Measurements from ENCODE around the gene ZNF580.

Gene ZNF580

GRCh38 chr19:55594996-55595545 is 45.7 kb upstream of the ZNF580 start:
- TF ChIP-seq EGR1 (IDR thresholded peaks at IDR 0.05) (no peak), TAF1 (IDR thresholded peaks at IDR 0.05; ENCODE audit: low read depth) (no peak), TEAD4 (IDR thresholded peaks at IDR 0.05) (no peak), CREB1 (IDR thresholded peaks at IDR 0.05; ENCODE audit: low read depth) (no peak), YY1 (IDR thresholded peaks at IDR 0.05; ENCODE audit: low read depth) (no peak), ZBTB7A (IDR thresholded peaks at IDR 0.05; ENCODE audit: low read depth) (no peak), RAD21 (IDR thresholded peaks at IDR 0.05; ENCODE audit: low read depth) (no peak)

- TF ChIP-seq EGR1 (IDR thresholded peaks at IDR 0.05) (no peak), NFIC (IDR thresholded peaks at IDR 0.05) (no peak), TCF12 (IDR thresholded peaks at IDR 0.05; ENCODE audit: low read depth) (no peak), REST (IDR thresholded peaks at IDR 0.05; ENCODE audit: low read depth) (no peak), MAX (IDR thresholded peaks at IDR 0.05) (no peak), YY1 (IDR thresholded peaks at IDR 0.05; ENCODE audit: low read depth) (no peak), ZBTB7A (IDR thresholded peaks at IDR 0.05; ENCODE audit: low read depth) (no peak), EP300 (IDR thresholded peaks at IDR 0.05; ENCODE audit: borderline replicate concordance) (no peak), RAD21 (IDR thresholded peaks at IDR 0.05; ENCODE audit: low read depth) (no peak)
Measured at GRCh38 chr19:55596304-55596703, 44.5 kb upstream of the ZNF580 start.

- TF ChIP-seq USF1 (IDR thresholded peaks at IDR 0.05) (no peak), RAD21 (IDR thresholded peaks at IDR 0.05; ENCODE audit: low read depth) (no peak), YY1 (IDR thresholded peaks at IDR 0.05; ENCODE audit: low read depth) (no peak), CEBPB (IDR thresholded peaks at IDR 0.05) (no peak), EP300 (IDR thresholded peaks at IDR 0.05; ENCODE audit: borderline replicate concordance) (no peak), TAF1 (IDR thresholded peaks at IDR 0.05; ENCODE audit: low read depth) (no peak), FOXM1 (IDR thresholded peaks at IDR 0.05; ENCODE audit: borderline replicate concordance, low read depth) (no peak), TCF12 (IDR thresholded peaks at IDR 0.05; ENCODE audit: low read depth) (no peak), NFIC (IDR thresholded peaks at IDR 0.05) (no peak), MAX (IDR thresholded peaks at IDR 0.05) (no peak), CREB1 (IDR thresholded peaks at IDR 0.05; ENCODE audit: low read depth) (no peak), REST (IDR thresholded peaks at IDR 0.05; ENCODE audit: low read depth) (no peak)
Measured at GRCh38 chr19:55597501-55597921, 43.3 kb upstream of the ZNF580 start.

- TF ChIP-seq TCF12 (IDR thresholded peaks at IDR 0.05; ENCODE audit: low read depth): no peak
- TF ChIP-seq TEAD4 (IDR thresholded peaks at IDR 0.05): no peak
- TF ChIP-seq MAX (IDR thresholded peaks at IDR 0.05): no peak
- no peak for TF ChIP-seq REST (IDR thresholded peaks at IDR 0.05; ENCODE audit: low read depth)
- TF ChIP-seq TAF1 (IDR thresholded peaks at IDR 0.05; ENCODE audit: low read depth): no peak
- no peak for TF ChIP-seq USF1 (IDR thresholded peaks at IDR 0.05)
- TF ChIP-seq FOXM1 (IDR thresholded peaks at IDR 0.05; ENCODE audit: borderline replicate concordance, low read depth): no peak
Measured at GRCh38 chr19:55598034-55598433, 42.8 kb upstream of the ZNF580 start.

Data from Ishikawa (cell line).